ENCODE measurements around the gene ARID4B. TPM values are rescaled to one million over a fixed set of nuclear protein-coding genes. Genes with fewer than 3 reads are reported as not detected.
"Not testable (repeated sequence)": the region's sequence is repeated elsewhere in the genome, so short reads cannot be mapped to it uniquely, and the experiment has no call there.

ARID4B gene
- total RNA-seq, 4 donors from 2014 or later: 29.0 to 54.5 (median 37.4) TPM

- no peak for TF ChIP-seq CTCF (IDR thresholded peaks at IDR 0.05)
- ATAC-seq (ENCODE audit: low FRiP score) (no peak), DNase-seq (ENCODE audit: low spot score) (no peak)
Observed at GRCh38 chr1:235259133-235259778, 68.7 kb downstream of the ARID4B start.

GRCh38 chr1:235258068-235258467, 69.9 kb downstream of the ARID4B start:
- ATAC-seq (ENCODE audit: low FRiP score); DNase-seq (ENCODE audit: low spot score): not testable (repeated sequence)

GRCh38 chr1:235254721-235255120, 73.3 kb downstream of the ARID4B start:
- ATAC-seq (ENCODE audit: low FRiP score) (no peak), DNase-seq (ENCODE audit: low spot score) (no peak)
- TF ChIP-seq CTCF (IDR thresholded peaks at IDR 0.05): no peak

GRCh38 chr1:235253219-235253962, 74.6 kb downstream of the ARID4B start:
- DNase-seq (ENCODE audit: low spot score) (no peak), ATAC-seq (ENCODE audit: low FRiP score) (no peak)
- TF ChIP-seq CTCF (IDR thresholded peaks at IDR 0.05): peak in 1 of 3 donors; percentile 61

- DNase-seq (ENCODE audit: low spot score) (no peak), ATAC-seq (ENCODE audit: low FRiP score) (no peak)
- no peak for TF ChIP-seq CTCF (IDR thresholded peaks at IDR 0.05)
Observed at GRCh38 chr1:235250430-235250829, 77.5 kb downstream of the ARID4B start.

- no peak for DNase-seq (ENCODE audit: low spot score)
- ATAC-seq (ENCODE audit: low FRiP score): no peak
- TF ChIP-seq CTCF (IDR thresholded peaks at IDR 0.05): no peak
Observed at GRCh38 chr1:235246022-235246948, 81.7 kb downstream of the ARID4B start.

- ATAC-seq (ENCODE audit: low FRiP score) (no peak), DNase-seq (ENCODE audit: low spot score) (no peak)
- no peak for TF ChIP-seq CTCF (IDR thresholded peaks at IDR 0.05)
Observed at GRCh38 chr1:235244974-235245592, 82.9 kb downstream of the ARID4B start.
